ENCODE results near the gene IQCH.
A peak's percentile ranks its signal among the peaks of the same experiment; 100 is the strongest.

Gene IQCH

GRCh38 chr15:67254238-67255175 is at the start of gene IQCH, which contains the start of gene AAGAB:
IQCH (plus strand) TSS chr15:67254786; CDS start chr15:67254897, 111 bp downstream.
AAGAB (minus strand) TSS chr15:67254661; CDS start chr15:67254631, 30 bp downstream.
- peak; percentile 69 to 98 (median 92) for DNase-seq

GRCh38 chr15:67207555-67208207 is 46.9 kb upstream of the IQCH start:
- DNase-seq, result no peak

GRCh38 chr15:67208396-67208795 is 46.2 kb upstream of the IQCH start:
- DNase-seq, result no peak

- DNase-seq, result no peak
Measured at GRCh38 chr15:67210555-67211168, 43.9 kb upstream of the IQCH start.

GRCh38 chr15:67212684-67213367 is 41.8 kb upstream of the IQCH start:
- DNase-seq, result no peak

GRCh38 chr15:67215102-67215501 is 39.5 kb upstream of the IQCH start:
- no peak for DNase-seq

- no peak for DNase-seq
Measured at GRCh38 chr15:67216859-67217258, 37.7 kb upstream of the IQCH start.

- no peak for DNase-seq
Measured at GRCh38 chr15:67218428-67218827, 36.2 kb upstream of the IQCH start.

GRCh38 chr15:67219288-67219687 is 35.3 kb upstream of the IQCH start:
- no peak for DNase-seq

GRCh38 chr15:67224889-67225288 is 29.7 kb upstream of the IQCH start:
- DNase-seq, result no peak

GRCh38 chr15:67225336-67225735 is 29.2 kb upstream of the IQCH start:
- DNase-seq, result no peak

GRCh38 chr15:67227431-67227830 is 27.2 kb upstream of the IQCH start:
- DNase-seq, result no peak

- DNase-seq, result no peak
Measured at GRCh38 chr15:67227846-67228245, 26.7 kb upstream of the IQCH start.

GRCh38 chr15:67228286-67228685 is 26.3 kb upstream of the IQCH start:
- DNase-seq, result no peak

GRCh38 chr15:67230504-67230903 is 24.1 kb upstream of the IQCH start:
- no peak for DNase-seq

GRCh38 chr15:67232591-67232990 is 22.0 kb upstream of the IQCH start:
- DNase-seq, result no peak

- DNase-seq, result peak in 2 of 56 donors; percentile 1 to 2
Measured at GRCh38 chr15:67240235-67241131, 14.1 kb upstream of the IQCH start.

- DNase-seq, result no peak
Measured at GRCh38 chr15:67241132-67241855, 13.3 kb upstream of the IQCH start.

- DNase-seq, result no peak
Measured at GRCh38 chr15:67242708-67243111, 11.9 kb upstream of the IQCH start.
